ENCODE data around the gene MUC5AC.
A peak's percentile ranks its signal among the peaks of the same experiment; 100 is the strongest.

Gene MUC5AC

DNA sequence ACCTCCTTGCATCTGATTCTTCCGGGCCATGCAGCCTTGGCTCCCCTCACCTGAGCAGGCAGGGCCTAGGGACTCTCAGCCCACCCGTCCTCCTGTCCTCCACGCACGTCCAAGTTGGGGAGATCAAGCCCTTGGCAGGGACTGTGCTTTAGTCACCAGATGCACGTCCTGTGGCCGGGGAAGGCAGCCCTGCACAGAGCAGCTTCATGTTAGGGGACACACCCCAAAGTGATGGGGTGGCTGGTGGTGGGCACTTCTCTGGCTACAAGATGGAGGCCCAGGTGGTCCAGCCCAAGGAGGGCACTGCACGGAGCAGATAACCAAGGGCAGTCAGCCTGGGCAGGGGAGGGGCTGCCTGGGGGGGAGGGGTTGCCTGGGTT lies 66.3 kb downstream of the MUC5AC start:
- DNase-seq (ENCODE audit: low spot score): no peak

DNA sequence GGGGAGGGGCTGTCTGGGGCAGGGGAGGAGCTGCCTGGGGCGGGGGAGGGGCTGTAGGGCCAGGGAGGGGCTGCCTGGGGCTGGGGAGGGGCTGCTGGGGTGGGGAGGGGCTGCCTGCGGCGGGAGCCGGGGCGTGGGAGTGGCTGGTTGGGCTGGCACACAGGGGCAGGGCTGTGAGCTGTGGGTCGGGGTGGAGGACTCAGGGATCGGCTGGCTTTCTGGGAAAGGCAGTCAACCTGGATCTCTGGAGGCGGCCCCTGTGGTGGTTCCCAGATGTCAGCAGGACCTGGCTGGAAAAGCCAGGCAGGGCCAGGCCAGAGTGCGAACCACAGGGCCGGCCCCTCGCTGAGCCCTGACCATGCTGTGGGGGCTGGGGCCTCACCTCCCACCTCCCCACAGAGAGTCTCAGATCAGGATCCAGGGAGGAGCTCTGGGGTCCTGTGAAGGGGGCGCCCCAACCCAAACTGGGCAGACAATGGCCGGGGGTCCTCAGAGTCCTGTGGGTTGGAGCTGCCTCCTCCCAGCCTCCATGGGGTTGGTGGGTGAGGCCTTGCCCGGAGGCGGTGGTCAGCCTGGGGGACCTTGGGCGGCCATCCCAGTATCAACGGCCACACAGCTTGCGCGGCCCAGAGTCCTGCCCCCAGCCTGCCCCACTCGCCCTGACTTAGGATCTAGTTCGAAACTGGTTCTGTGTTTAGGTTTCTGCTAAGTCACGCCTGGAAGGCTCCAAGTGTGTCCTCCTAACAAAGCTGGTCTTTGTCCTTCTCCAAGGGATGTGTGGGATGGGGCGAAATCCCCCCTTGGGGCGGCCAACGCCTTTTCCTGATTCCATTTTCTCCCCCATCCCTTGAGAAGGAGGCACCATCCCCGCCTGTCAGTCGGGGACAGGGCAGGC lies 67.0 kb downstream of the MUC5AC start:
- DNase-seq (ENCODE audit: low spot score): no peak

DNA sequence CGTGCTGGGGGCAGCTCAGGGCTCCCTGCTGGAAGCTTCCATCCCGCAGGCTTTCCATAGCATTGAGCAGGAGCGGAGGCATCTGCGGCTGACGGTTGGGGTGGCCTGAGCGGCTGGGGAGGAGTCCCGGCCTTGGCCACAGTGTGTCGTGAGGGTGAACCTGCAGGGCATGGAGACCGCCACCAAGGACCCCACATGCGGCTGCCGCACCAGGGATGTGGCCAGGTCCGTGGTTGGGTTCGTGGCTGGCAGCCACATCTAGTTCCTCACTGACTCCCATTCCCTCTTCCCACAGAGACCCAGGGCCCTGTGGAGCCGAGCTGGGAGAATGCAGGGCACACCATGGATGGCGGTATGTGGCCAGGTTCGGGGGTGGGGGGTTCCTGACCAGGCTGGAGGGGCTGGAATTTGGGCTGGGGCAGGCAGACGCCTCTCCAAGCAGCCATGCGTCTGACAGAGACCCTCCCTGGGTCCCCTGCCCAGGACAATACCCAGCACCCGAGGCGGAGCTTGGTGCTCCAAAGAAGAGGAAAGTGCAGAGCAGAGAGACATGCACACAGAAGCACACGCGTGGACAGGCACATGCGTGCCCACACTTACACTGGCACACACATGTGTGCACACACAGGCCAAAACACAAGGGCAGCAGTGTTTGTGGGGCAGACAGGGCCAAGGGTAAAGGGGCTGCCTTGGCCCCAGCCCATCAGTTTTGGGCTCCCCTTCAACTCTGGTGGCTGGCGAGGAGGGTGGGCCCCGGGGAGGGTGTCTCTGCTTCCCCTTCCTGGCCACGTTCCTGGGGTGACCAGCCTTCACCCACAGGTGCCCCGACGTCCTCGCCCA lies 67.9 kb downstream of the MUC5AC start:
- DNase-seq (ENCODE audit: low spot score): no peak

DNA sequence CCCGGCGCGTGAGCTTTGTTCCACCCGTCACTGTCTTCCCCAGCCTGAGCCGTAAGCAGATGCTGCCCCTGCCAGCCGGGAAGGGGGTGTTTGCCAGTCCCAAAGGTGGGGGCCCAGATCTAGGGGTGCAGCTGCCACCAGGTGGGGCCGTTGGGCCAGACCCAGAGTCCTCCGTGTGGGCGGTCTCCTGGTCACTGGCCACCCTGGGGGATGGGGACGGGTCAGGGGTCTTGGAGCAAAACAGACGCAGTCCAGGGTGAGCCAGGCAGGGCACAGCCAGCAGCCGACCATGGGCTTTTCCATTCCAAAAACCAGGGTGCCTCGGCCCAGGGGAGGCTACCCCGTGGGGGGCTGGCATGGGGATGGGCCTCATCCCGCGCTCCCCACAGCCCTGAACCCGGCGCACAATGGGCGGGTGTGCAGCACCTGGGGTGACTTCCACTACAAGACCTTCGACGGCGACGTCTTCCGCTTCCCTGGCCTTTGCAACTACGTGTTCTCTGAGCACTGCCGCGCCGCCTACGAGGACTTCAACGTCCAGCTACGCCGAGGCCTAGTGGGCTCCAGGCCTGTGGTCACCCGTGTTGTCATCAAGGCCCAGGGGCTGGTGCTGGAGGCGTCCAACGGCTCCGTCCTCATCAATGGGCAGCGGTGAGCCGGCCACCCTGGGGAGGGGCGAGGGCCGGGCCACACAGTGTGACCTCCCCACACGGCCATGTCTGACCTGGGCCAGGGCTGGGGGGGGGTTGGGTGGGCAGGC lies 68.7 kb downstream of the MUC5AC start:
- DNase-seq (ENCODE audit: low spot score): no peak

DNA sequence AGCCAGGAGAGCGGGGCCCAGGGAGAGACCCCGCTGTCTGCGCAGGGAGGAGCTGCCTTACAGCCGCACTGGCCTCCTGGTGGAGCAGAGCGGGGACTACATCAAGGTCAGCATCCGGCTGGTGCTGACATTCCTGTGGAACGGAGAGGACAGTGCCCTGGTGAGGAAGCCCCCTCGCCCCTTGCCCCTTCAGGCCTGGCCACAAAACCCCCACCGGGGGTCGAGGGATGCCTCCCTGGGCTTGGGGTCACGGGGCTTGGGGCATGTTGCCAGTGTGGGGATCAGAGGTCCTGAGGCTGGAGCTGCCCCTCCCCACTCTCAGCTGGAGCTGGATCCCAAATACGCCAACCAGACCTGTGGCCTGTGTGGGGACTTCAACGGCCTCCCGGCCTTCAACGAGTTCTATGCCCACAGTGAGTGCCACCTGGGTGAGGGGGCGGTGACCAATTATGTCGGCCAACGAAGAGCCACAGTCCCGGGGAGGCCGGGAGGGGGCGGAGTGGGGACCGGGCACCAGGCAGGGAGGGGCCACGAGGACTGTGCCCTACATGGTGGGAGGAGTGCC lies 69.3 kb downstream of the MUC5AC start:
- DNase-seq (ENCODE audit: low spot score): peak; percentile 44

DNA sequence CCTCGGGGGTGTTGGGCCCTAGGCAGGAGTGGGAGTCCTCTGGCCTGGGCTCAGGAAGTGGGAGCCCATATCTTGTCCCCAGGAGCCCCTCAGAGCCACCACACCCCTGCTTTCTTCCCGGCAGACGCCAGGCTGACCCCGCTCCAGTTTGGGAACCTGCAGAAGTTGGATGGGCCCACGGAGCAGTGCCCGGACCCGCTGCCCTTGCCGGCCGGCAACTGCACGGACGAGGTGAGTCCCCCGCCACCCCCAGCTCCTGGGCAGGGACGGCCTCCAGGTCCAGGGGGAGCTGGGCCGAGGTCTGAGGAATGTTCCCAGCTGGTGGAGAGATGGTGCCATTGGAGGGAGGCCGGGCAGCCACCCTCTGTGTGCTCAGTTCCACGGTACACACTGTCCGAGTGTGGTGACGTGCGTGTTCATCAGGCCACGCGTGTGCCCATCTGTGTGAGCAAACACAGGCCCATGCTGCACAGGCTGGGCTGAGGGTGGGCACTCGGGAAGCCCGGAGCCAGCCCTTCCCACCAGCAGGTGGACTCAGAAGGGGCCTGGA lies 69.9 kb downstream of the MUC5AC start:
- DNase-seq (ENCODE audit: low spot score): no peak

DNA sequence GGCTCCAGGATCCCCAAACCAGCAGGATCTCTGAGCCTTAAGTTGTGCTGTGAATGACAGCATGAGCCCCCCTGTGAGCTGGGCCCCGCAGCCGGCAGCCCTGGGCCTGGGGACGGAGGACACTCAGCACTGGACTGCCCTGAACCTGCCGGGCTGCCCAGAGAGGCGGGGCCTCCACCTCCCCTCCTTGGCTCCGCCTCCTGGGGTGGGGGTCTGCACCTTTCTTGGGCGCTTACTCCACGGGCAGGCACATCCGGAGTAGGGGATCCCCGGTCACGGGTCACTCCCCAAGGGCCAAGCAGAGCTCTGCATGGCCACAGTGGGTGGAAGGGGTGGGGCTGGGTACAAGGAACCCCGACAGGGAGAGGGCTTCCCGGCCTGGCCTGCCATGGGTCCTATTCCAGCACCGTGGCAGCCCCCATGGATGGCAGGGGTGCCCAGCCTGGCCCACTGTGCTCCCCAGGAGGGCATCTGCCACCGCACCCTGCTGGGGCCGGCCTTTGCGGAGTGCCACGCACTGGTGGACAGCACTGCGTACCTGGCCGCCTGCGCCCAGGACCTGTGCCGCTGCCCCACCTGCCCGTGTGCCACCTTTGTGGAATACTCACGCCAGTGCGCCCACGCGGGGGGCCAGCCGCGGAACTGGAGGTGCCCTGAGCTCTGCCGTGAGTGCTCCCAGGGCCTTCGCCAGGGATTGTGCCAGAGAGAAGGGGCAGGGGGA lies 70.5 kb downstream of the MUC5AC start:
- no peak for DNase-seq (ENCODE audit: low spot score)

DNA sequence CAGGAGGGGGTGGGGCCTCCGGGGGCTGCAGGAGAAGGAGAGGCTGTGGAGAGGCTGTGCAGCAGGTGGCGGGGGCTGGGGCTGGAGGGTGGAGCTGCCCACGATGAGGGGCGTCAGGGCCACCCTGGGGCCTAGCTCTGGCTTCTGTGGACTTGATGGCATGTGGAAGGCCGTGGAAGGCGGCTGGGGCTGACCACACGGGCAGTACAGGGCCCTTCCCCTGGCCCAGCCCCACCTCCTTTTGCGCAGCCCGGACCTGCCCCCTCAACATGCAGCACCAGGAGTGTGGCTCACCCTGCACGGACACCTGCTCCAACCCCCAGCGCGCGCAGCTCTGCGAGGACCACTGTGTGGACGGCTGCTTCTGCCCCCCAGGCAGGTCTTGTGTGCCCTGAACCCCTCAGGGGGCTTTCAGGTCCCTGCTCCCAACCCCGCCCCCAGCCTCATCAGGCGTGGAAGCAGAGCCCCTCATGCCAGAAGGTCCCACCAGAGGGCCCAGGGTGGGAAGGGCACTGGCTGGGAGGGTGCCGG lies 71.2 kb downstream of the MUC5AC start:
- DNase-seq (ENCODE audit: low spot score): no peak

DNA sequence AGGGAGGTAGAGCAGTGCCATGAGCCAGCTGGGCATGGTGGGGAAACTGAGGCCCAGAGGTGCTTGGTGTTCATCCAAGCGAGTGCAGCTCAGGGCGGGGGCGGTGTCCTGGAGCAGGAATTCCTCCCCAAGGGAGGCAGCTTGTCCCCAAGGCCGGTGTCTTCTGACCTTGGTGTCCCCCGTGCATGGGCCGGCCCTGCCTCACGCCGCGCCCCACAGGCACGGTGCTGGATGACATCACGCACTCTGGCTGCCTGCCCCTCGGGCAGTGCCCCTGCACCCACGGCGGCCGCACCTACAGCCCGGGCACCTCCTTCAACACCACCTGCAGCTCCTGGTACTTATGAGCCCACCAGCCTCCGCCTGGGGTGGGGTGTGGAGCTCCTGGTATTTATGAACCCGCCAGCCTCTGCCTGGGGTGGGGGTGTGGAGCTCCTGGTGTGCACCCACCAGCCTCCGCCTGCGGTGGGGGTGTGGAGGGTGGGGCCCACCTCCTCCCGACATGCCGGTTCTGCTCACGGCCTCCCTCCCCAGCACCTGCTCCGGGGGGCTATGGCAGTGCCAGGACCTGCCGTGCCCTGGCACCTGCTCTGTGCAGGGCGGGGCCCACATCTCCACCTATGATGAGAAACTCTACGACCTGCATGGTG lies 71.8 kb downstream of the MUC5AC start:
- DNase-seq (ENCODE audit: low spot score): no peak

DNA sequence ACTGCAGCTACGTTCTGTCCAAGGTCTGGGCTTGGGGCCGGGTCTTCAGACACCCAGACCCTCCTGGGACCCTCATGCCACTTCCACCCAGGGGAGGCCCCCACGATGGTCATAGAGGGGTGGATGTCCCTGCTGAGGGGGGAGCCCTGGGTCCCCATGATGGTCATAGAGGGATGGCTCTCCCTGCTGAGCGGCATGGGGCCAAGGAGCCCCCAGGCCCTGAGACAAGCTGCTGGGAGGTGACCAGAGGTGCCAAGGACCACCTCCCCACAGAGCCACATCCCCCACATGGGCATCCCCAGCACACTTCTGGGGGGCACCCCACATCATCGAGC lies 72.3 kb downstream of the MUC5AC start:
- DNase-seq (ENCODE audit: low spot score): no peak

DNA sequence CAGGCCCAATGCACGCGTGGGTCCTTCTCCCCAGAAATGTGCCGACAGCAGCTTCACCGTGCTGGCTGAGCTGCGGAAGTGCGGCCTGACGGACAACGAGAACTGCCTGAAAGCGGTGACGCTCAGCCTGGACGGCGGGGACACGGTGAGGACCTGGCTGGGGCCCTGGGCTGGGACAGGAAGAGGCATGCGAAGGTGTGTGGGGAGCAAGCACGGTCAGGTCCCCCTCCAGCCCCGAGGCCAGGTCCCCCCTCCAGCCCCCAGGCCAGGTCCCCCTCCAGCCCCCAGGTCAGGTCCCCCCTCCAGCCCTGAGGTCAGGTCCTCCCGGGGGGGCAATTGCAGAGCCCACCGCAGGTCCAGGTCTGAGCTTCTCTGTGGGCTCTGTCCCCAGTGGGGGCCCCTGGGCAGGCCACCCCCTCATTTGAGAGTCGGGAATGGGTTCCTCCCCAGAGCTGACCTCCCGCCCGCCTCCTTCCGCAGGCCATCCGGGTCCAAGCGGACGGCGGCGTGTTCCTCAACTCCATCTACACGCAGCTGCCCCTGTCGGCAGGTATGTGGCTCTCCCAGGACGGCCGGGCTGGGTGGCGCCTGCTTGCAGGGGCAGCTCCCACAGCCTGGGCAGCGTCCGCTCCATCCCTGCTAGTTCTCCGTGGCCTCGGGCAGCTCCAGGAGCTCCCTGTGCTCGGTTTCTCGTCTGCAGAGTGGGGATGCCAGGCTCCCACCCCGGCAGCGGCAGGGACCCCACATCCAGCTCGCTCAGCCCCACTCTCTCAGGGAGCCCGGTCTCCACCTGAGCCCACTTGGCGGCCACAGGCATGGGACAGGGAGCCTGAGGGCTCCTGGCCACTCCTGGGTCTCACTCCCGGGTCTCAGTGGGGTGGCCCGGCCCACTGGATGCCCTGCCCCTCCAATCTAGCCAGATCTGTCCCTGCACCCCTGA lies 73.0 kb downstream of the MUC5AC start:
- DNase-seq (ENCODE audit: low spot score): no peak

DNA sequence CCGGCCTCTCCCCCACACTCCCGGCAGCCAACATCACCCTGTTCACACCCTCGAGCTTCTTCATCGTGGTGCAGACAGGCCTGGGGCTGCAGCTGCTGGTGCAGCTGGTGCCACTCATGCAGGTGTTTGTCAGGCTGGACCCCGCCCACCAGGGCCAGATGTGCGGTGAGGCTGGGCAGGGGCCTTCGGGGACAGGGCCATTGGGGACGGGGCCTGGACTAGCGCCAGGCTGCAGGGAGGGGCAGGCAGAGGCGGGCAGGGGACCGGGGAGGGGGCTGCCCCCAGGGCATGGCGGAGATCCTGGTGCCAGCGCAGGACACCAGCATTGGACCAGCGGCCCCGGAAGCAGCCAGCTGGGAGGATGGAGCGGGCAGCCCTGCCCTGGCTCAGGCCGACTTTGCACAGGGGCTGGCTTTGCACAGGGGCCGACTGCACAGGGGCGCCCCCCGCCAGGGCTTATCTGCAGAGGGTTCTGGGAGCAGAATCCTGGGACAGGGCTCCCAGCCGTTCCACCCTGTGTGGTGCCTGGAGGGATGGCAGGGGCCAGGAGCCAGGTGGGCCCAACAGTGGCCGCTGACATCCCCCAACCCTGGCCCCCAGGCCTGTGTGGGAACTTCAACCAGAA lies 73.8 kb downstream of the MUC5AC start:
- DNase-seq (ENCODE audit: low spot score): no peak

DNA sequence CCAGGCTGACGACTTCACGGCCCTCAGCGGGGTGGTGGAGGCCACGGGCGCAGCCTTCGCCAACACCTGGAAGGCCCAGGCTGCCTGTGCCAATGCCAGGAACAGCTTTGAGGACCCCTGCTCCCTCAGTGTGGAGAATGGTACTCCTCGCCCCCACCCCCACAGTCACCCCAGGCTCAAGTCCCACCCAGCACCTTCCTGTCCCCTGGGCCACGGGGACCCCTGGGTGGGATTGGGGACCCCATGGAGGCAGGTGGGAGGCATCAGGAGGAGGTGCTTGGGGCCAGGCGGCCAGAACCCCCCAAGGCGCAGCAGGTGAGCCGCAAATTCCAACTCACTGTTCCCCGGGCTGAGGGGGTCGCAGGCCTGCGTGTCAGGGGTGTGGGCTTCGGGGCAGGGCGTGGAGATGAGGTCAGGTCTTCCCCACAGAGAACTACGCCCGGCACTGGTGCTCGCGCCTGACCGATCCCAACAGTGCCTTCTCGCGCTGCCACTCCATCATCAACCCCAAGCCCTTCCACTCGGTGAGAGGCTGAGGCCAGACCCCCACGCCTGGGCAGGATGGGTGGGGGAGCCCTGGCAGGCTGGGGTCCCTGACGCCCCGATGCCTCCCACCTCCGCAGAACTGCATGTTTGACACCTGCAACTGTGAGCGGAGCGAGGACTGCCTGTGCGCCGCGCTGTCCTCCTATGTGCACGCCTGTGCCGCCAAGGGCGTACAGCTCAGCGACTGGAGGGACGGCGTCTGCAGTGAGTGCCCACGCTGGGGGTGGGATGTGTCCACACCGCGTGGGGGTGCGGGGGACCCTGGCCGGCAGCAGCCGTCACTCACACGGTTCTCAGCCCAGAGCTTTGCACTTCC lies 74.5 kb downstream of the MUC5AC start:
- no peak for DNase-seq (ENCODE audit: low spot score)

DNA sequence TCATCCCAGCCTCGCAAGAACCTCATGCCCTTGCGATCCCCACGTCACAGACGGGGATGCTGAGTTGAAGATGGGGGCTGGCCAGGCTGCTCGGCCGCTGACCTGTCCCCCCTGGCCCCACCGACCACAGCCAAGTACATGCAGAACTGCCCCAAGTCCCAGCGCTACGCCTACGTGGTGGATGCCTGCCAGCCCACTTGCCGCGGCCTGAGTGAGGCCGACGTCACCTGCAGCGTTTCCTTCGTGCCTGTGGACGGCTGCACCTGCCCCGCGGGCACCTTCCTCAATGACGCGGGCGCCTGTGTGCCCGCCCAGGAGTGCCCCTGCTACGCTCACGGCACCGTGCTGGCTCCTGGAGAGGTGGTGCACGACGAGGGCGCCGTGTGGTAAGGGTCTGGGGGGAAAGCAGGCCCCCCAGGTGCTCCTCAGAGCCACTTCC lies 75.1 kb downstream of the MUC5AC start:
- no peak for DNase-seq (ENCODE audit: low spot score)

DNA sequence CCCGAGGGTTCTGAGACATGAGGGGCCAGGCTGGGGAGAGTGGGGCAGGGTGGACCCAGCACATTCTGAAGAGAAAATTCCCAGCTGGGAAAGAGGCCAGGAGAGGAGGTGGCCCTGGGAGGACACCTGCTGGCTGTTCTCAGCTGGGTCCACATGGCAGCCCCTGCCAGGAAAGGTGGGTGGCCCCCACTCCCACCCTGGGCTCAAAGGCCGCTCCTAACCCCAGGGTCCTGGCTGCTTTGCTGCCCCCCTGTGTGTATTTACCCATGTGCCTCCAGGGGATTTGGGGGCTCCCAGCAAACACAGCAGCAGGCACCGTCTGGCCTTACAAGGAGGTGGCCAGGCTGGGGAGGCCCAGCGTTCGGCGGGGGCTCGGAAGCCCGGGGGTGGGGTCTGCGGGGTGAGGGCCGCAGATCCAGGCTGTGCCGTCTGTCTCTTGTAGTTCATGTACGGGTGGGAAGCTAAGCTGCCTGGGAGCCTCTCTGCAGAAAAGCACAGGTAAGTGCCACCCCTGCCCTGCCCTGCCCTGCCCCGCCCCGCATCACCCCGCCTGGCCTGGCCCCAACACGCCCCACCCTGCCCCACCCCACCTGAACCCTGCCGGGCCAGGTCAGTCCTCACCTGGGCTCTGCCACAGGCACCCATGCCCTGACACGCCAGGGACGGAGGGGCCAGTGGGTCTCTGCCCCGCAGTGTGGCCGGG lies 75.7 kb downstream of the MUC5AC start:
- no peak for DNase-seq (ENCODE audit: low spot score)

DNA sequence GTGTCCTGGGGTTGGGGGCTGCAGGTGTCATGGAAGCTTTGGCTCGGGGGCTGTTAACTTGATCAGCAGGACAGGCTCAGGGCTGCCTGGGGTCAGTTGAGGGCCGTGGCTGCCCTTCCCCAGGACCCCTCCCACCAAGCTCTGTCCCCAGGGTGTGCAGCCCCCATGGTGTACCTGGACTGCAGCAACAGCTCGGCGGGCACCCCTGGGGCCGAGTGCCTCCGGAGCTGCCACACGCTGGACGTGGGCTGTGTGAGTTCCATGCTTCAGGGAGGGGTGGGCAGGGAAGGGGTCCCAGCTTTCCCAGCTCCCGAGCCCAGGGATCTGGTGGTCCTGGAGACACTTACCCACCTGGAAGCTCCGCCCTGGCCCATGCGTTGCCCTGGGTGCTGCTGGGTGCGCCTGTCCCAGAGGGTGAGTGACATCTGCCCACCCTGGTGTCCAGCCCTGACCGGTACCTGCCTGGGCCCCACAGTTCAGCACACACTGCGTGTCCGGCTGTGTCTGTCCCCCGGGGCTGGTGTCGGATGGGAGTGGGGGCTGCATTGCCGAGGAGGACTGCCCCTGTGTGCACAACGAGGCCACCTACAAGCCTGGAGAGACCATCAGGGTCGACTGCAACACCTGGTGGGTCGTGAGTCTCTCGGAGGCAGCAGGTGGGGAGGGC lies 76.4 kb downstream of the MUC5AC start:
- no peak for DNase-seq (ENCODE audit: low spot score)

All from SK-N-DZ (cell line).